H1 (cell line): ENCODE data around the gene FOXC1.

Experiments used
- EP300 ChIP-seq, 2 experiments: IDR thresholded peaks; 1 replicate in 1 of 2; 2 replicates in 1 of 2; pipeline ENCODE4 v1.6.1; 2011 to 2012; ENCODE audit warnings: low read depth in 2 of 2, low read length in 2 of 2, mild to moderate bottlenecking in 2 of 2, borderline replicate concordance in 1 of 2, inconsistent platforms in 1 of 2, moderate library complexity in 1 of 2
- HDAC2 ChIP-seq, 2 experiments: fragments of 300-600 bp in 1 of 2; sonication (generic) in 1 of 2; IDR thresholded peaks; 2 replicates each; pipeline ENCODE4 v1.6.1; 2011 to 2012; ENCODE audit warnings: low read depth in 2 of 2, low read length in 2 of 2, mild to moderate bottlenecking in 2 of 2, moderate library complexity in 2 of 2, borderline replicate concordance in 1 of 2, inconsistent platforms in 1 of 2
- PHF8 ChIP-seq: fragments of 200-600 bp; sonication (generic); conservative IDR thresholded peaks from 2 replicates; pipeline ENCODE4 v1.7.1; 2012; ENCODE audit warnings: low read depth, mild to moderate bottlenecking, inconsistent platforms, low read length, moderate library complexity
- POLR2A ChIP-seq, 2 experiments: IDR thresholded peaks; 1 replicate in 1 of 2; 2 replicates in 1 of 2; pipeline ENCODE4 v1.6.1; 2011; ENCODE audit warnings: low read depth in 2 of 2, low read length in 2 of 2, mild to moderate bottlenecking in 2 of 2; ENCODE audit errors: control extremely low read depth in 1 of 2
- RBBP5 ChIP-seq: IDR thresholded peaks from 2 replicates; pipeline ENCODE4 v1.7.1; 2012; ENCODE audit warnings: low read depth, mild to moderate bottlenecking, inconsistent platforms, low read length, moderate library complexity, borderline replicate concordance
- SP2 ChIP-seq: IDR thresholded peaks from 2 replicates; pipeline ENCODE4 v1.6.1; 2012; ENCODE audit warnings: mild to moderate bottlenecking, low read length, inconsistent platforms
- SRF ChIP-seq: IDR thresholded peaks from 2 replicates; pipeline ENCODE4 v1.6.1; 2011; ENCODE audit warnings: mild to moderate bottlenecking, low read depth, low read length, moderate library complexity
- YY1 ChIP-seq: IDR thresholded peaks from 2 replicates; pipeline ENCODE4 v1.6.1; 2011; ENCODE audit warnings: low read depth, mild to moderate bottlenecking, low read length
- ZNF274 ChIP-seq: IDR thresholded peaks from 2 replicates; pipeline ENCODE4 v1.7.0; 2012; ENCODE audit warnings: low read length, borderline replicate concordance; ENCODE audit errors: extremely low read depth
- TF ChIP-seq, protein P1 (sequence below), 3 experiments: IDR thresholded peaks; 1 replicate in 2 of 3; 2 replicates in 1 of 3; pipeline versions ENCODE4 v1.5.1 to v1.6.1; 2011; ENCODE audit warnings: low read length in 3 of 3, mild to moderate bottlenecking in 3 of 3, inconsistent platforms in 2 of 3, low read depth in 1 of 3, moderate library complexity in 1 of 3; ENCODE audit not compliant: insufficient read depth in 1 of 3; ENCODE audit errors: control extremely low read depth in 1 of 3

GRCh38 chr6:1615151-1615852 lies 5.6 kb downstream of the FOXC1 start:
- no peak for TF ChIP-seq EP300 (IDR thresholded peaks at IDR 0.05; ENCODE audit: borderline replicate concordance in 1 of 2, low read depth in 2 of 2, low read length in 2 of 2)
- TF ChIP-seq, protein P1, sequence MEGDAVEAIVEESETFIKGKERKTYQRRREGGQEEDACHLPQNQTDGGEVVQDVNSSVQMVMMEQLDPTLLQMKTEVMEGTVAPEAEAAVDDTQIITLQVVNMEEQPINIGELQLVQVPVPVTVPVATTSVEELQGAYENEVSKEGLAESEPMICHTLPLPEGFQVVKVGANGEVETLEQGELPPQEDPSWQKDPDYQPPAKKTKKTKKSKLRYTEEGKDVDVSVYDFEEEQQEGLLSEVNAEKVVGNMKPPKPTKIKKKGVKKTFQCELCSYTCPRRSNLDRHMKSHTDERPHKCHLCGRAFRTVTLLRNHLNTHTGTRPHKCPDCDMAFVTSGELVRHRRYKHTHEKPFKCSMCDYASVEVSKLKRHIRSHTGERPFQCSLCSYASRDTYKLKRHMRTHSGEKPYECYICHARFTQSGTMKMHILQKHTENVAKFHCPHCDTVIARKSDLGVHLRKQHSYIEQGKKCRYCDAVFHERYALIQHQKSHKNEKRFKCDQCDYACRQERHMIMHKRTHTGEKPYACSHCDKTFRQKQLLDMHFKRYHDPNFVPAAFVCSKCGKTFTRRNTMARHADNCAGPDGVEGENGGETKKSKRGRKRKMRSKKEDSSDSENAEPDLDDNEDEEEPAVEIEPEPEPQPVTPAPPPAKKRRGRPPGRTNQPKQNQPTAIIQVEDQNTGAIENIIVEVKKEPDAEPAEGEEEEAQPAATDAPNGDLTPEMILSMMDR (IDR thresholded peaks at IDR 0.05; ENCODE audit: control extremely low read depth in 1 of 3, insufficient read depth in 1 of 3, low read depth in 1 of 3, low read length in 3 of 3), result no peak
- no peak for TF ChIP-seq POLR2A (IDR thresholded peaks at IDR 0.05; ENCODE audit: control extremely low read depth in 1 of 2, low read depth in 2 of 2, low read length in 2 of 2)
- no peak for TF ChIP-seq ZNF274
- TF ChIP-seq SP2, result no peak
- TF ChIP-seq YY1, result peak; percentile 43; the same call in 1 of the 2 replicates
- no peak for TF ChIP-seq SRF
- no peak for TF ChIP-seq PHF8
- no peak for TF ChIP-seq HDAC2 (IDR thresholded peaks at IDR 0.05; ENCODE audit: borderline replicate concordance in 1 of 2, low read depth in 2 of 2, low read length in 2 of 2)
- TF ChIP-seq RBBP5, result peak; percentile 64; the same call in 1 of the 2 replicates
